22Rv1 (cell line): ENCODE data around the gene FCRLA.
"Not testable (repeated sequence)": the region's sequence is repeated elsewhere in the genome, so short reads cannot be mapped to it uniquely, and the experiment has no call there.

ENCODE experiments used
- ZFX ChIP-seq: fragments of 450-650 bp; IDR thresholded peaks from 2 replicates; pipeline ENCODE4 v1.6.1; 2017; ENCODE audit warnings: antibody characterized with exemption, borderline replicate concordance
- TF ChIP-seq, protein P1 (sequence below): fragments of 450-650 bp; IDR thresholded peaks from 2 replicates; pipeline ENCODE4 v1.5.1; 2017; ENCODE audit warnings: mild to moderate bottlenecking

- TF ChIP-seq, protein P1, sequence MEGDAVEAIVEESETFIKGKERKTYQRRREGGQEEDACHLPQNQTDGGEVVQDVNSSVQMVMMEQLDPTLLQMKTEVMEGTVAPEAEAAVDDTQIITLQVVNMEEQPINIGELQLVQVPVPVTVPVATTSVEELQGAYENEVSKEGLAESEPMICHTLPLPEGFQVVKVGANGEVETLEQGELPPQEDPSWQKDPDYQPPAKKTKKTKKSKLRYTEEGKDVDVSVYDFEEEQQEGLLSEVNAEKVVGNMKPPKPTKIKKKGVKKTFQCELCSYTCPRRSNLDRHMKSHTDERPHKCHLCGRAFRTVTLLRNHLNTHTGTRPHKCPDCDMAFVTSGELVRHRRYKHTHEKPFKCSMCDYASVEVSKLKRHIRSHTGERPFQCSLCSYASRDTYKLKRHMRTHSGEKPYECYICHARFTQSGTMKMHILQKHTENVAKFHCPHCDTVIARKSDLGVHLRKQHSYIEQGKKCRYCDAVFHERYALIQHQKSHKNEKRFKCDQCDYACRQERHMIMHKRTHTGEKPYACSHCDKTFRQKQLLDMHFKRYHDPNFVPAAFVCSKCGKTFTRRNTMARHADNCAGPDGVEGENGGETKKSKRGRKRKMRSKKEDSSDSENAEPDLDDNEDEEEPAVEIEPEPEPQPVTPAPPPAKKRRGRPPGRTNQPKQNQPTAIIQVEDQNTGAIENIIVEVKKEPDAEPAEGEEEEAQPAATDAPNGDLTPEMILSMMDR: not testable (repeated sequence)
- not testable (repeated sequence) for TF ChIP-seq ZFX
Observed at GRCh38 chr1:161661660-161662311, 45.2 kb upstream of the FCRLA start.
